SIG-M5 treated with dmso at 0.1 percent for 504 hours (cell line): Measurements from ENCODE around the gene FDXR.
"Not testable (repeated sequence)": the region's sequence is repeated elsewhere in the genome, so short reads cannot be mapped to it uniquely, and the experiment has no call there.

Experiments used
- DNase-seq: peaks from one replicate; lab custom pipeline; 2025; ENCODE audit not compliant: unreplicated experiment; lab: John Stamatoyannopoulos, UW

The FDXR gene

GRCh38 chr17:74873037-74873873 lies 461 bp upstream of the FDXR start:
- peak; percentile 100 for DNase-seq

DNA sequence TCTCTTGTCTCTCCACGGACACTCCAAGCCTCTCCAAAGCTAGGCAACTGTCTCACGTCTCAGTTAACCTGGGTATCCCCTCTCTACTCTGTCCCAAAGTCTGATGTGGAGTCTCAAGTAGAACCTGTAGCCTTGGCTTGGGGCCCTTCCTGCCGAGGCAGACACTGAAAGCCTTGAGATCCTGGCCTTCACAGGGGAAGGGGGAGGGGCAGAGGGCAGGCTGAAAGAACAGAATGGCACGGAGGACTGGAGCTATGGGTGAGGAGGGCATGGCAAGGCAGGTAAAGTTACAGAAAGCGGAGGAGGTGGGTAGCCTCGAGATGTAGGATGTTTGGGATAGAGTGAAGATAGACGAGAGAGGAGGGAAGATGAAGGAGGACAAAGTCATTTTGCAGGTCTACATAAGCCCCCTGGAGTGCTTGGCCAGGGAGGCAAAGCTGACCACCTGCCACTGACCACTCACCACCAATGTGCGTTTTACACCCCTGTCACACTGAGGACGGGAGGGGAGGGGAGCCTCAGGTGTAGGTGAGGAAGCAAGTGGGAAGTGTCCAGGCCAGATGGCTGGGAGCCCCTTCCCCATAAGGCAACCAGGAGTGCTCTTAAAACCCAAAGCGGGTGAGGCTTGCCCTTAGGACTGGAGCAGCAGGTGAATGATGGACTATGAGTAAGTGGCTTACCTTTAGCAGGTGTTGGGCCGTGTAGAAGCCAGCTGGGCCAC lies 1.3 kb downstream of the FDXR start:
- no peak for DNase-seq

- no peak for DNase-seq
Observed at GRCh38 chr17:74870512-74870911, 2.3 kb downstream of the FDXR start.

DNA sequence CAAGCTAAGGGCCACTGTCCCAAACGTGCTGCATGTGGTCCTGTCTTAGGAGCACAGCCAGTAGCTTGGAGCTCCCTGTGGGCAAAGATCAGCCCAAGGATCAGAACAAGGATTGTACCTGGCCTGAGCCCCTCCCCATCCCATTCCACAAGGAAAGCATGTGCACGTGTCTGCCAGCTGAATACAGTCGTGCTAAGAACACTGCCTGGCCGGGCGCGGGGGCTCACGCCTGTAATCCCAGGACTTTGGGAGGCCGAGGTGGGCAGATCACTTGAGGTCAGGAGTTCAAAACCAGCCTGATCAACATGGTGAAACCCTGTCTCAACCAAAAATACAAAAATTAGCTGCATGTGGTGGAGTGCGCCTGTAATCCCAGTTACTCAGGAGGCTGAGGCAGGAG lies 2.8 kb downstream of the FDXR start:
- not testable (repeated sequence) for DNase-seq

DNA sequence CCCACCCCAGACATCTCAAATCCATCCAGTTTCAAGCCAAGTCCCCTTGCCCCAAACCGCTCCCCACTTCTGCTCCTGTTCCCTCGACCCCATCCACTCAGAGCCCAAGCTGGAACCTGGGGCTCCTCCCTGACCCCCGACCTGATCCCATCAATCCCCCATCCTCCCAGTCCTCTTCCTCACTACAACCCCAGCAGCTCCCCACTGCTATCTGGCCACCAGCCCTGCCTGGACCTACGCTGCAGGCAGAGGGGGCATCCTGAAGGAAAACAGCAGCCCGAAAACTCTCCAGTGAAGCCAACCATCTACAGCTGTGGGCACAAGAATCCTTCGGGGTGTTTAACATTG lies 3.9 kb downstream of the FDXR start:
- DNase-seq: no peak

GRCh38 chr17:74868251-74868907 lies 4.4 kb downstream of the FDXR start:
- no peak for DNase-seq

DNA sequence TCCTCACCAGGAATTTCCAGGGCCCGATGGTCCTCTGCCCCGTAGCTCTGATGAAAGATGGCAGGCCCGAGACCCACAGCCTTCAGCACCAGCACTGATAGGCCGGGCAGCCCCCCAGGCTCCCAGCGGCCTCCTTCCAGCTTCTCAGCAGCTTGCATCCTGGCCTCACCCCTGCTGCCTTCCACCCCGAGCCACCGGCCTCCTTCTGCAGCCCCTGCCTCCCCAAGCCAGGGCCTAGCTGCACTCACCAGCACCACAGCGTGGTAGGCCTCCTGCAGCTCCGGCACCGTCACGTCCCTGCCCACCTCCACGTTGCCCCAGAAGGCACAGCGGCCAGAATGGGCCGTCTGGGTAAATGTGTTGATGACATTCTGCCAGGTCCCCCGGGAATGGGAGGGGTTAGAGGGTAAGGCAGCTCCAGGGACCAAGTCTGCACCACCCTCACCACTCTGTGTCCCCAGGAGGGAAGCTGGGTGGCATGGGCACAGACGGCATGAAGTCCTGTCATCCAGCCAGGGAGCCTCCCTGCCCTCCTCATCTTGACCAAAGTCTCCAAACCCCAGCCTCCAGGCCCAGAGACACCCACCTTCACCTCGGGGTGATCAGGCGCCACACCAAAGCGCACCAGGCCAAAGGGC lies 6.5 kb downstream of the FDXR start:
- DNase-seq: no peak

DNA sequence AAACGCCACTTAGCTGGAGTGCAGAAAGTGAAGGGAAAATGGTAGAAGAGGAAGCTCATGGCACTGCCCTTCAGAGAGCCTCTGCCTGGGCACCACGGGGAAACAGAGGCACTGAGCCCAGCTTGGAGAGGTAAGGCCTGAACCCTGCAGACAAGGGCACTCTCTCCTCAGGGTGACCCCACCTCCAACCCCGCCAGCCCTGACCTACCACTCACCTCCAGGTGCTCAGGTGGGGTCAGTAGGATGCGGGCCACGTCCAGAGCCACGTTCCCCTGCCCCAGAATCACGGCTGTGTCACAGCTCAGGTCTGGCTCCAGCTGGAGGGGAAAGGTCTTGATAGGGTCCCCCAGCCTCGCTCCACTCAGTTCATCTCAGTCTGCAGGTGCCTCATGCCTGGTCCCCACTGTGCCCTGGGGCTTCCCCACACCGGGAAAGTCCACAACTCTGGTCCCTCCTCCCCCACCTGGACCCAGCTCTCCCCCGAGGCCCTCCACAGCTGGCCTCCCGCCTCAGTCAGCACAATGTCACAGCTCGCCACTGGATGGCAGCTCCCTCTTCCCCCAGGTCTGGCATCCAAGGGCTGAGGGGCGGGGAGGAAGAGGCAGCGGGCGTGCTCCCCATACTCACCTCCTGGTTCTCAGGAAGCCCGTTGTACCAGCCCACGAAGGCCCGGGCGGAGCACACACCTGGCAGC lies 7.1 kb downstream of the FDXR start:
- DNase-seq: no peak

GRCh38 chr17:74864866-74865395 lies 7.9 kb downstream of the FDXR start:
- DNase-seq: peak; percentile 49

DNA sequence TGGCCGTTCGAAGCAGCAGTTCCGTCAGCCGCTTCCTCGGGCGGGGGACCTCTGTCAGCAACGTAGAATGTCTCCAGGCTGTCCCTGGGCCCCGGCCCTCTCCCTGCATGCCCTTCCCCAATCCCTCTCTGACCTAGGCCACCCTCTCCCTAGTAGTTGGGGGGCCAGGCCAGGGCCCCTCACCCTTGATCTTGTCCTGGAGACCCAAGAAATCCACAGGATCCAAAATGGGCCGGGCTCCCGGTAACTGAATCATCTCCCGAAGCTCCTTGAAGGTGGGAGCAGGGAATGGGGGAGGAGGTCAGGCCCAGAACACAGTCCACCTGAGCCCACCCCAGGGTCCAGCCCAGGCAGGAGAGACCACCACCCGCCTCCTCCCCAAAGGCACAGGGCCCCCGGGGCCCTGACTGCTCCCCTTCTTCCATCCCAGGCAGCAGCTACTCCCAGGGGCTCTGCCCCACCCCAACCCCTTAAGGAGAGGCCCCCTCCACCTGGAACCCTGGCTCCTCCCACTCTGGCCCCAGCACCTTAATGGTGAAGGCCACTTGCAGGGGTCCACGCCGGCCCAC lies 8.4 kb downstream of the FDXR start:
- DNase-seq: no peak

DNA sequence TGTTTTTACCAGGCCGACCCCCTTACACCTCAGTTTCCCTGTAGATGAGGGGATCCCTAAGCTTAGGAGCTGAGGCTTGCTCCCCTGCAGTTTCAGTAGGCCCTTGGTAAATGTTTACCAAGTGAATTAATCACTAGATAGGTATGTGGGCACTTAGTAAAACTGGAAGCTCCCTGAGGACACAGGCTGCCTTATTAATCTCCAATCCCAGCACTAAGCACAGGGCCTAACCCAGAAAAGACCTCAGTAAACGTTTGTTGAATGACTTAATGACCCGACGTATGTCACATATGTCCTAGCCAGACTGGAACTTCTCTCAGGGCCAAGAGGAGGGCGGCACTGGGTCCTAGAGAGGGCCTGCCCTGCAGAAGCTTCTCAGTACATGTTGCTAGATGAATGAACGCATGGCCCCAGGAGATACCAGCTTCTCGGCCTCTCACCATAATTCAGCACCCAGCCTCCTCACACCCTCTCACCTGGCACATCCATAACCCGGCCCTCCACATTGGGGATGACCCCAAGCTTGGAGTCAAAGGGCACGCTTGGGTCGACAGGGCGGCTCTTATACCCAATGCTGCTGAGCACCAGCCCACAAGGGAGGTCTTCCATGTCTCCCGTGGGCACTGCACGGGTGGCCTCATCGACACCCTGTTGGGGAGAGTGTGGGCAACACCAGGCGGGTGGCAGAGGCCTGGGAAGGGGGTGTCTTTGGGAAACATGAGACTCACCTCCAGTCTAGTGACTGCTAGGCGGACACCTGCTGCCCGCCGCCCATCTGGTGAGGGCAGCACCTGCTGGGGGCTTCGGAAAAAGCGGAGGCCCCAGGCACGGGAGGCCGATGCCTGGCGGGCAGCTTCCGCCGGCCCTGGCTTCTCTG lies 9.1 kb downstream of the FDXR start:
- no peak for DNase-seq

GRCh38 chr17:74862919-74863318 lies 9.9 kb downstream of the FDXR start:
- DNase-seq: no peak

GRCh38 chr17:74862108-74862901 lies 10.5 kb downstream of the FDXR start:
- peak; percentile 28 for DNase-seq

- no peak for DNase-seq
Observed at GRCh38 chr17:74861662-74862107, 11.1 kb downstream of the FDXR start.

GRCh38 chr17:74860872-74861661 lies 11.7 kb downstream of the FDXR start:
- DNase-seq: no peak

GRCh38 chr17:74860229-74860871 lies 12.4 kb downstream of the FDXR start:
- no peak for DNase-seq
